ENCODE measurements around the gene TXLNA.

TXLNA gene

GRCh38 chr1:32198237-32199042 lies 19.0 kb downstream of the TXLNA start:
- TF ChIP-seq SIN3A (IDR thresholded peaks at IDR 0.05; ENCODE audit: borderline replicate concordance, insufficient read depth, low read length): no peak
- TF ChIP-seq REST (IDR thresholded peaks at IDR 0.05; ENCODE audit: insufficient read depth in 1 of 2, low read depth in 2 of 2, low read length in 2 of 2): no peak
- no peak; the same call in none of the 2 replicates for TF ChIP-seq POLR2AphosphoS5 (IDR thresholded peaks at IDR 0.05; ENCODE audit: low read depth, low read length)
- TF ChIP-seq FOXP2 (optimal IDR thresholded peaks at IDR 0.05; ENCODE audit: borderline replicate concordance, extremely low read depth, extremely low read length, insufficient read depth): no peak
- no peak for TF ChIP-seq TAF1 (IDR thresholded peaks at IDR 0.05; ENCODE audit: borderline replicate concordance, insufficient read depth, low read length)

GRCh38 chr1:32199043-32199716 lies 19.7 kb downstream of the TXLNA start:
- TF ChIP-seq TAF1 (IDR thresholded peaks at IDR 0.05; ENCODE audit: borderline replicate concordance, insufficient read depth, low read length) (no peak), FOXP2 (optimal IDR thresholded peaks at IDR 0.05; ENCODE audit: borderline replicate concordance, extremely low read depth, extremely low read length, insufficient read depth) (no peak), REST (IDR thresholded peaks at IDR 0.05; ENCODE audit: insufficient read depth in 1 of 2, low read depth in 2 of 2, low read length in 2 of 2) (no peak), POLR2AphosphoS5 (IDR thresholded peaks at IDR 0.05; ENCODE audit: low read depth, low read length) (no peak; the same call in 1 of the 2 replicates), SIN3A (IDR thresholded peaks at IDR 0.05; ENCODE audit: borderline replicate concordance, insufficient read depth, low read length) (no peak)

GRCh38 chr1:32199717-32200072 lies 20.2 kb downstream of the TXLNA start:
- no peak for TF ChIP-seq FOXP2 (optimal IDR thresholded peaks at IDR 0.05; ENCODE audit: borderline replicate concordance, extremely low read depth, extremely low read length, insufficient read depth)
- TF ChIP-seq SIN3A (IDR thresholded peaks at IDR 0.05; ENCODE audit: borderline replicate concordance, insufficient read depth, low read length): no peak
- no peak for TF ChIP-seq POLR2AphosphoS5 (IDR thresholded peaks at IDR 0.05; ENCODE audit: low read depth, low read length)
- TF ChIP-seq REST (IDR thresholded peaks at IDR 0.05; ENCODE audit: insufficient read depth in 1 of 2, low read depth in 2 of 2, low read length in 2 of 2): no peak
- TF ChIP-seq TAF1 (IDR thresholded peaks at IDR 0.05; ENCODE audit: borderline replicate concordance, insufficient read depth, low read length): no peak

- no peak for TF ChIP-seq FOXP2 (optimal IDR thresholded peaks at IDR 0.05; ENCODE audit: borderline replicate concordance, extremely low read depth, extremely low read length, insufficient read depth)
- TF ChIP-seq POLR2AphosphoS5 (IDR thresholded peaks at IDR 0.05; ENCODE audit: low read depth, low read length): no peak
- no peak for TF ChIP-seq REST (IDR thresholded peaks at IDR 0.05; ENCODE audit: insufficient read depth in 1 of 2, low read depth in 2 of 2, low read length in 2 of 2)
- no peak for TF ChIP-seq TAF1 (IDR thresholded peaks at IDR 0.05; ENCODE audit: borderline replicate concordance, insufficient read depth, low read length)
- TF ChIP-seq SIN3A (IDR thresholded peaks at IDR 0.05; ENCODE audit: borderline replicate concordance, insufficient read depth, low read length): no peak
These were observed 20.9 kb downstream of the TXLNA start, which contains the start of gene CCDC28B for GRCh38 chr1:32200226-32201010. CCDC28B (plus strand) TSS chr1:32200595; CDS start chr1:32201936, 1,341 bp downstream.

Data from PFSK-1 (cell line).